PC-9 (cell line): ENCODE results near the gene ACP4. TPM values are rescaled to one million over a fixed set of nuclear protein-coding genes. Genes with fewer than 3 reads are reported as not detected.

Source experiments
- BruUV-seq: library from RNA; stranded (reverse); fragments of 400-500 nt; replicated peaks from 2 replicates; lab custom pipeline; 2021; lab: Mats Ljungman, UMichigan
- CTCF ChIA-PET: fragments of 300-600 bp; sonication (Branson Sonifier 250); formaldehyde crosslinking; loops from one replicate; lab custom pipeline; 2022; ENCODE audit warnings: antibody characterized with exemption; lab: Charles Lee
- POLR2A ChIA-PET: fragments of 300-600 bp; sonication (Branson Sonifier 250); formaldehyde crosslinking; loops from one replicate; lab custom pipeline; 2022; ENCODE audit warnings: antibody characterized with exemption; ENCODE audit not compliant: unreplicated experiment; lab: Charles Lee
- DNase-seq, 2 experiments: peaks; one replicate each; pipeline versions ENCODE4 v3.0.0 to v3.0.0-alpha.2; 2015 to 2022; ENCODE audit warnings: mixed read lengths in 1 of 2
- H2AFZ ChIP-seq: fragments of 200-600 bp; sonication (generic); 2 replicates; pipeline ENCODE4 v1.8.1; 2017; ENCODE audit warnings: antibody characterized with exemption
- H3F3A ChIP-seq: fragments of 200-600 bp; sonication (generic); 2 replicates; pipeline ENCODE4 v1.8.1; 2017; ENCODE audit warnings: antibody characterized with exemption, mild to moderate bottlenecking, low read depth; ENCODE audit not compliant: insufficient read depth
- H3K27ac ChIP-seq: fragments of 200-600 bp; sonication (generic); 2 replicates; pipeline ENCODE4 v1.6.1; 2016; ENCODE audit warnings: mixed run types
- H3K27me3 ChIP-seq: fragments of 200-600 bp; sonication (generic); 2 replicates; pipeline ENCODE4 v1.6.1; 2016; ENCODE audit warnings: low read depth, mixed run types; ENCODE audit not compliant: insufficient read depth
- H3K36me3 ChIP-seq: fragments of 200-600 bp; sonication (generic); 2 replicates; pipeline ENCODE4 v1.6.1; 2016; ENCODE audit warnings: low read depth, mixed run types
- H3K4me1 ChIP-seq: fragments of 200-600 bp; sonication (generic); replicated peaks from 2 replicates; pipeline ENCODE4 v1.6.1; 2016; ENCODE audit warnings: mixed run types; ENCODE audit not compliant: insufficient read depth
- H3K4me2 ChIP-seq: fragments of 200-600 bp; sonication (generic); 2 replicates; pipeline ENCODE4 v1.6.1; 2017; ENCODE audit warnings: mixed run types
- H3K4me3 ChIP-seq: fragments of 200-600 bp; sonication (generic); 2 replicates; pipeline ENCODE4 v1.6.1; 2016; ENCODE audit warnings: mixed run types
- H3K79me2 ChIP-seq: fragments of 200-600 bp; sonication (generic); 2 replicates; pipeline ENCODE4 v1.6.1; 2017; ENCODE audit warnings: low read depth, mixed run types
- H3K9me2 ChIP-seq: fragments of 200-600 bp; sonication (generic); 2 replicates; pipeline ENCODE4 v1.8.1; 2017; ENCODE audit warnings: mild to moderate bottlenecking; ENCODE audit not compliant: insufficient read depth
- H3K9me3 ChIP-seq: fragments of 200-600 bp; sonication (generic); 2 replicates; pipeline ENCODE4 v1.8.1; 2016; ENCODE audit warnings: low read depth; ENCODE audit not compliant: insufficient read depth
- H4K20me1 ChIP-seq: fragments of 200-600 bp; sonication (generic); 2 replicates; pipeline ENCODE4 v1.8.1; 2017; ENCODE audit not compliant: insufficient read depth
- EZH2 ChIP-seq: fragments of 200-600 bp; sonication (generic); IDR thresholded peaks from 2 replicates; pipeline ENCODE4 v1.8.0; 2017; ENCODE audit warnings: antibody characterized with exemption, low read depth
- intact Hi-C: fragments of 100-400 bp; cut with micrococcal nuclease; formaldehyde crosslinking; loops from one replicate; pipeline ENCODE4 v1.10.0; 2022; ENCODE audit not compliant: unreplicated experiment
- total RNA-seq: library from RNA; stranded (reverse); gene quantifications from 2 replicates; pipeline ENCODE4 v1.2.3, GENCODE V29; 2021
- TF ChIP-seq, protein P1 (sequence below): fragments of 200-600 bp; sonication (generic); conservative IDR thresholded peaks from 2 replicates; pipeline ENCODE4 v1.6.1; 2017; ENCODE audit warnings: mixed run types, antibody characterized with exemption, mild to moderate bottlenecking, moderate library complexity

The ACP4 gene
- total RNA-seq, 1 experiment from 2014 or later = not detected

DNA sequence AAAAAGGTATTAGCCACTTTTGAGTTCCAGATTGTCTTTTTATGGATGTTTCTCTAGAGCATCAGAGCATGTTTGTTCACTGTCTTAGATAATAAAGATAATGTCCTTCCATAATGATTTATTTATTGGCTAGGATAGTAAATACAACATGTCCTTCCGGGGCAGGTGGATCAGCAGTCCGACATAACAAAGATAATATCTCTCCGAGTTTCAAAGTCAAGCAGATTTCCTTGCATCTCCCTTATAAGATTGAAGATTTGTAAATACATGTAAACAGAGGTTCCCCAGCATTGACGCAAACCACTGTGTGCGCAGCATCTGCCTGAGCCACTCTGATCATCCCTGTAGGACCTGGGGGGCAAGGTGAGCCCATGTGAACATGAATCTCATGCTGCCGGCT, 51.9 kb downstream of the ACP4 start:
- H3K27ac ChIP-seq = no peak overlapping the region
- ChIA-PET POLR2A (no interaction called here), CTCF (no interaction called here)
- H3F3A ChIP-seq = peaks cover 10% of the 10 kb centered on the region; the same call in 1 of the 2 replicates
- intact Hi-C loops = no loop called here
- TF ChIP-seq, protein P1, sequence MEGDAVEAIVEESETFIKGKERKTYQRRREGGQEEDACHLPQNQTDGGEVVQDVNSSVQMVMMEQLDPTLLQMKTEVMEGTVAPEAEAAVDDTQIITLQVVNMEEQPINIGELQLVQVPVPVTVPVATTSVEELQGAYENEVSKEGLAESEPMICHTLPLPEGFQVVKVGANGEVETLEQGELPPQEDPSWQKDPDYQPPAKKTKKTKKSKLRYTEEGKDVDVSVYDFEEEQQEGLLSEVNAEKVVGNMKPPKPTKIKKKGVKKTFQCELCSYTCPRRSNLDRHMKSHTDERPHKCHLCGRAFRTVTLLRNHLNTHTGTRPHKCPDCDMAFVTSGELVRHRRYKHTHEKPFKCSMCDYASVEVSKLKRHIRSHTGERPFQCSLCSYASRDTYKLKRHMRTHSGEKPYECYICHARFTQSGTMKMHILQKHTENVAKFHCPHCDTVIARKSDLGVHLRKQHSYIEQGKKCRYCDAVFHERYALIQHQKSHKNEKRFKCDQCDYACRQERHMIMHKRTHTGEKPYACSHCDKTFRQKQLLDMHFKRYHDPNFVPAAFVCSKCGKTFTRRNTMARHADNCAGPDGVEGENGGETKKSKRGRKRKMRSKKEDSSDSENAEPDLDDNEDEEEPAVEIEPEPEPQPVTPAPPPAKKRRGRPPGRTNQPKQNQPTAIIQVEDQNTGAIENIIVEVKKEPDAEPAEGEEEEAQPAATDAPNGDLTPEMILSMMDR = no peak
- no peak for TF ChIP-seq EZH2
- H3K79me2 ChIP-seq = no peaks in the 10 kb centered on the region
- no peak for DNase-seq
- no peaks in the 10 kb centered on the region for H3K9me3 ChIP-seq
- H3K27me3 ChIP-seq = peaks cover 54% of the 10 kb centered on the region
- no peak overlapping the region for H3K4me2 ChIP-seq
- BruUV-seq = no TSS peak
- H3K4me1 ChIP-seq = peaks cover 15% of the 10 kb centered on the region
- H3K36me3 ChIP-seq = no peaks in the 10 kb centered on the region
- H2AFZ ChIP-seq = no peak overlapping the region
- H3K9me2 ChIP-seq = no peaks in the 10 kb centered on the region
- no peaks in the 10 kb centered on the region for H4K20me1 ChIP-seq
- no peak overlapping the region for H3K4me3 ChIP-seq

DNA sequence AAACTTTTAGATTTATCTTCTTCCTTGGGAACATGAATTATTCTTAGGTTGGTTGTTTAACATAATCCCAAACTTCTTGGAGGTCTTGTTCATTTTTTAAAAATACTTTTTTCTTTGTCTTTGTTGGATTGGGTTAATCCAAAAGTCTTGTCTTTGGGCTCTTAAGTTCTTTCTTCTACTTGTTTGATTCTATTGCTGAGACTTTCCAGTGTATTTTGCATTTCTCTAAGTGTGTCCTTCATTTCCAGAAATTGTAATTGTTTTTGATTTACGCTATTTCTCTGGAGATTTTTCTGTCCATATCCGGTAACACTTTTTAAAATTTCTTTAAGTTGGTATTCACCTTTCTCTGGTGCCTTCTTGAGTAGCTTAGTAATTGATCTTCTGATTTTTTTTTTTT, 53.0 kb downstream of the ACP4 start:
- no peak for DNase-seq
- Histone ChIP-seq H2AFZ (no peak overlapping the region), H3F3A (peaks cover 10% of the 10 kb centered on the region; the same call in 1 of the 2 replicates), H3K4me1 (peaks cover 15% of the 10 kb centered on the region), H3K4me2 (peak overlapping the region; percentile 65; the same call in 1 of the 2 replicates), H3K27me3 (peaks cover 57% of the 10 kb centered on the region), H3K36me3 (no peaks in the 10 kb centered on the region), H3K27ac (no peak overlapping the region), H3K9me3 (no peaks in the 10 kb centered on the region), H4K20me1 (no peaks in the 10 kb centered on the region), H3K4me3 (no peak overlapping the region), H3K9me2 (no peaks in the 10 kb centered on the region), H3K79me2 (no peaks in the 10 kb centered on the region)
- intact Hi-C loops = no loop called here
- ChIA-PET CTCF (no interaction called here), POLR2A (no interaction called here)
- TF ChIP-seq EZH2 = no peak
- TF ChIP-seq, protein P1 = no peak
- BruUV-seq = no TSS peak

DNA sequence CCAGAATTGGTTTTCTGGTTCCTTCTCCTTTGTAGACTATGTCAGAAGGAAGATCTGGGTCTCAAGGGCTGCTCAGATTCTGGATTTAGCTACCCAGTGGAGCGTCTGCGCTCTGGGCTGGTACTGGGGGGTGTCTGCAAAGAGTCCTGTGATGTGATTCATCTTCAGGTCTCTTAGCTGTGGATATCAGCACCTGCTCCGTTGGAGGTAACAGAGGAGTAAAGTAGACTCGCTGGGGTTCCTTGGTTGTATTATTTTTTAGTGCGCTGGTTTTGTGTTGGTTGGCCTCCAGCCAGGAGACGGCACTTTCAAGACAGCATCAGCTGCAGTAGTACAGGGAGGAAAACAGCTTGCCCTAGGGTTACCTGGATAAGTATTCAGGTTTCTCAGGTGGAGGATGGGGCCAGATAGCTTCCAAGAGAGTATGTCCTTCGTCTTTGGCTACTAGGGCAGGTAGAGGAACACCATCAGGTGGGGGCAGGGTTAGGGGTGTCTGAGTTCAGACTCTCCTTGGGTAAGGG, 53.5 kb downstream of the ACP4 start:
- BruUV-seq = no TSS peak
- POLR2A ChIA-PET = no interaction called here

More for the DNA sequence above, 53.5 kb downstream of the ACP4 start:
- TF ChIP-seq EZH2 = no peak
- TF ChIP-seq, protein P1 = no peak
- Histone ChIP-seq H3K27ac (no peak overlapping the region), H4K20me1 (no peaks in the 10 kb centered on the region; the same call in 1 of the 2 replicates), H3K36me3 (no peaks in the 10 kb centered on the region), H3K4me2 (peak overlapping the region; percentile 65), H3K27me3 (peaks cover 62% of the 10 kb centered on the region), H2AFZ (no peak overlapping the region), H3K4me1 (peaks cover 15% of the 10 kb centered on the region), H3K9me2 (no peaks in the 10 kb centered on the region), H3K79me2 (no peaks in the 10 kb centered on the region), H3F3A (peaks cover 10% of the 10 kb centered on the region; the same call in 1 of the 2 replicates), H3K9me3 (no peaks in the 10 kb centered on the region), H3K4me3 (no peak overlapping the region)
- intact Hi-C loops = no loop called here
- peak in 1 of 2 experiments; percentile 60 for DNase-seq
- CTCF ChIA-PET = no interaction called here
